GM23248 (cell line): ENCODE measurements around the gene SLC22A2.

Source experiments
- EZH2 ChIP-seq: fragments of 200-600 bp; sonication (generic); IDR thresholded peaks from 2 replicates; pipeline ENCODE4 v1.6.1; 2018; ENCODE audit warnings: antibody characterized with exemption, mild to moderate bottlenecking; ENCODE audit not compliant: insufficient read depth, poor library complexity, severe bottlenecking
- EZH2phosphoT487 ChIP-seq: fragments of 200-600 bp; sonication (generic); IDR thresholded peaks from 2 replicates; pipeline ENCODE4 v1.6.1; 2018; ENCODE audit warnings: antibody characterized with exemption, moderate library complexity, mild to moderate bottlenecking, low read depth; ENCODE audit not compliant: insufficient read depth

DNA sequence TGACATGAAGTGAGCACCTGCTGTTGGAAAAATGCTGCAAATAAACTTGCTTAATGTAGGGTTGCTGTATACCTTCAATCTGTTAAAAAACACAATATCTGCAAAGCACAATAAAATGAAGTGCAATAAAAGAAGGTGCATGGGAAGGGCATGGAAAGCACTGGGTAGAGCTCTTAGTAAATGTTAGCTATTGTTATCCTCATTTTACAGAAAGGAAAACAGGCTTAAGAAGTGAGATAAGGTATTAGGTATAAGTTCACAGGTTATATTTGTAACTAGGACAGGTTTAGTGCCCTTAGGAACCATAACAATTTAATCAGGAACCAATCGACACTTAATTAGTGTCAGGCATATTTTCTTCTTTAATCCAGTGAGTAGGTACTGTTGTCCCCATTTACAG, 36.7 kb downstream of the SLC22A2 start:
- TF ChIP-seq EZH2 (no peak), EZH2phosphoT487 (no peak)
